RWPE1 (cell line): Measurements from ENCODE around the gene S100A10.
A peak's percentile ranks its signal among the peaks of the same experiment; 100 is the strongest.

Experiments used
- CTCF ChIA-PET: fragments of 350-600 bp; sonication (Branson Sonifier 250); formaldehyde crosslinking; extraction: SDS; loops from one replicate; lab custom pipeline; 2021; lab: Yijun Ruan, JAX
- POLR2A ChIA-PET: fragments of 400-600 bp; formaldehyde crosslinking; extraction: SDS; loops from one replicate; lab custom pipeline; 2020; ENCODE audit warnings: antibody characterized with exemption; ENCODE audit not compliant: low non-redundant PET; lab: Yijun Ruan, JAX
- DNase-seq: peaks from one replicate; pipeline ENCODE4 v3.0.0; 2012; ENCODE audit warnings: low spot score
- H3K27ac ChIP-seq: fragments of 450-650 bp; 2 replicates; pipeline ENCODE4 v1.5.1; 2017
- TF ChIP-seq, protein P1 (sequence below): fragments of 450-650 bp; conservative IDR thresholded peaks from 2 replicates; pipeline ENCODE4 v1.5.1; 2017; ENCODE audit warnings: low read depth, mild to moderate bottlenecking

The S100A10 gene

DNA sequence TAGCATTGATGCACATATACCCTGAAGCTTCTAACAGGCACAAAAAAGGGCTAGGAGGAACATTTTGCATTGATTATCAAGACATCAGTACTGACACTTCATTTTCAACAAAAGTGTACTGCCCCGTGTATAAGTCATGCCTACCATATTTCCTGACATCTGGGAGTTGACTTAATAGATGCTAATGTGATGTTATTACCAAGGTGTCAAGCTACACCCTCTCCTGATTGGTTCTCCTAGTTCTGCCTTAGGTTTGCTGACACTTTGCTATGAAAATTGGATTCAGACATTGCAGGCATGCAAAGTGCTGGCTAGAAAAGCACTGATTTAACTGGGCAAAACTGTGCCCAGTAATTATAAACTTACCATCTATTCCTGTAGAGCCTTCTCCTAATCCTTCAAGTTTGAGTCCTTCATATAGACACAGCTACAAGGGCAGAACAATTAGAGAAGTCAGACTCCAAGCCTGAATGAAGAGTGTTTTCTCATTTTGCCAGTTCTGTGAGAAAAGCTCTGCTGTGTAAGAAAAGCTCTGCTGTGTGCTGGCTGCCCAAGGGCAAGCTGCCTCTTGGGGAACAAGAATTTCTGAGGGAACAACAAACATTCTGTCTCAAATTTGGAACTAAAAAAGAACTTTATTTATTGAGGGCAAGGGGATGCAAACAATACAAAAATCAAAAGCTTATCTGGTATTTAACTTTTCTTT lies 11.2 kb downstream of the S100A10 start:
- TF ChIP-seq, protein P1, sequence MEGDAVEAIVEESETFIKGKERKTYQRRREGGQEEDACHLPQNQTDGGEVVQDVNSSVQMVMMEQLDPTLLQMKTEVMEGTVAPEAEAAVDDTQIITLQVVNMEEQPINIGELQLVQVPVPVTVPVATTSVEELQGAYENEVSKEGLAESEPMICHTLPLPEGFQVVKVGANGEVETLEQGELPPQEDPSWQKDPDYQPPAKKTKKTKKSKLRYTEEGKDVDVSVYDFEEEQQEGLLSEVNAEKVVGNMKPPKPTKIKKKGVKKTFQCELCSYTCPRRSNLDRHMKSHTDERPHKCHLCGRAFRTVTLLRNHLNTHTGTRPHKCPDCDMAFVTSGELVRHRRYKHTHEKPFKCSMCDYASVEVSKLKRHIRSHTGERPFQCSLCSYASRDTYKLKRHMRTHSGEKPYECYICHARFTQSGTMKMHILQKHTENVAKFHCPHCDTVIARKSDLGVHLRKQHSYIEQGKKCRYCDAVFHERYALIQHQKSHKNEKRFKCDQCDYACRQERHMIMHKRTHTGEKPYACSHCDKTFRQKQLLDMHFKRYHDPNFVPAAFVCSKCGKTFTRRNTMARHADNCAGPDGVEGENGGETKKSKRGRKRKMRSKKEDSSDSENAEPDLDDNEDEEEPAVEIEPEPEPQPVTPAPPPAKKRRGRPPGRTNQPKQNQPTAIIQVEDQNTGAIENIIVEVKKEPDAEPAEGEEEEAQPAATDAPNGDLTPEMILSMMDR = no peak
- POLR2A ChIA-PET = interaction anchor here (0.7 kb wide), 1 partner anchor 55 kb away, joined by 3 read pairs; the partner anchor contains the start of gene S100A11
- CTCF ChIA-PET = interaction anchor here (0.7 to 1.0 kb wide), 3 partner anchors 10 to 87 kb away, joined by 3 to 5 read pairs (median 4); no protein-coding TSS in a partner anchor
- no peak overlapping the region for H3K27ac ChIP-seq
- DNase-seq = no peak

DNA sequence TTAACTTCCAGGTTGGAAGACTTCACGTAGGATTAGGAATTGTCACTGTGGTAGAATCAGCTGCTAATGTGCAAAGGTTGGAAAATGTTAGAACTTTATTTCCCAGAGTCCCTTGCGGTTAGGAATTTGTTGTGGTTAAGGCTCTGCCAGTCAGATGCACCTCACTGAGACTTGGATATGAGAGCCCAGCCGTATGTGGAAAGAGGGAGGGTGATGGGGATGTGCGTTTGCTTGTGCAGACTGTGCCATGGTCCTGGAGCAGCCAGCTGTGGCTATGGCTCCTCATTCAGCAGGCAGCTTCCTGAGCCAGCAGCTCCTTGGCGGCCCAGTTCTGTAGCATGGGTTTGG lies 12.5 kb downstream of the S100A10 start:
- ChIA-PET CTCF (interaction anchor here (0.6 to 1.1 kb wide), 3 partner anchors 13 to 50 kb away, joined by 3 read pairs; no protein-coding TSS in a partner anchor), POLR2A (no interaction called here)
- H3K27ac ChIP-seq = peak overlapping the region; percentile 79
- no peak for DNase-seq
- TF ChIP-seq, protein P1 = no peak

DNA sequence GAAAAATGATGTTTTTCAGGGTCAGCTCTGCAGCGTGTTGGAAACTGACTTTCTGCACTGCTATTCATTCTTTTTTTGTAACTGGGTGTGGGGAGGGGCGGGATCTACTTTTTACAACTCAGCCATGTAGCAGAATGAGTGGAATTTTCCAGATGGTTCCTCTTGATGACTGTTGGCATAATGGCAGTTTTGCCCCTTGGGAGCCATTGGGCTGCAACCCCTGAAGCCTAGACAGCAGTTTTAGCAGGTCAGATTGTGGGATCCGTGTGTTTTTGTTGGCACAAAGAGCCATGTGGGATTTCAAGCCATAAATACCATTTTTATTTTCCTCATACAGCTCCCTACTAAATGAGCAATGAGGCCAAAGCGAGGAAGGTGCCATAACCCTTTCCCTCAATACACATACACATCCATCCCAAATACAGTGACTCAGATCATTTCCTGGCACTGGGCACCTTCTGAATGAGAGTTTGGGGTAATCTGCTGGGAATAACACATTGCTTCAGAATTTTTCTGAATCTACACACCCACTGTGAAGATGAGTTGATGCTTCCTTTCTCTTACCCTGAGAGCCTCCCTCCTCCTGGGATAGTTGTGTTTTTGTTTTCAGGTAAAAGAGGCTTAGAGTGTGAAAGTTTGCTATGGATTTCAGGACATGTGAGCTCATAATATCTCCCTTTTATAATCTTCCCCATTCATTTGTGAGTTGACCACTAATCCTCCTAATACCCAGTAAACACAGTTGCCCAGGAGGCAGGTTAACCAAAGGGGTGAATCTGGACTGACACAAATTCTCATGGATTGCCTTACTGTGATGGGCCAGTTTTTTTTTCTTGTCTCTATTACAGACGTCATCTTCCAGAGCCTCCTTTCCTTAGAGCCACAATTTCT lies 13.1 kb downstream of the S100A10 start:
- ChIA-PET POLR2A (no interaction called here), CTCF (interaction anchor here (0.5 to 1.1 kb wide), 4 partner anchors 12 to 646 kb away, joined by 3 to 5 read pairs (median 3); no protein-coding TSS in a partner anchor)
- H3K27ac ChIP-seq = peak overlapping the region; percentile 79
- DNase-seq = no peak
- TF ChIP-seq, protein P1 = no peak

DNA sequence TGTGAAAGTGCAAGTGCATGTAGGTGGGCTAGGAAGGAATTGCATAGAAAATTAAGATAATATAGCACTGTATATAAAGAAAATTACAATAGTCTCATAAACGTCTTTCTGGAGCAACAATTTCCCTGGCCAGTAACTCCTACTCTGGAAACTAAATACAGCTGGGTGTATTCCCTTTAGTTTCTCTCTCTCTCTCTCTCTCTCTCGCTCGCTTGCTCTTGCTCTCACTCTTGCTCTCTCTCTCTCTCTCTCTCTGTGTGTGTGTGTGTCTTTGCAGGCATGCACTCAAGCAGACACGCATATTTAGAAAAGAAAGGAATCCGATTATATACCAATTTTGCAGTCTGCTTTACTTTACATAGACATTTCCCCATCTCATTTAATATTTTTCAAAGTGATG lies 14.7 kb downstream of the S100A10 start:
- ChIA-PET POLR2A (no interaction called here), CTCF (no interaction called here)
- H3K27ac ChIP-seq = no peak overlapping the region
- DNase-seq = no peak
- TF ChIP-seq, protein P1 = no peak

DNA sequence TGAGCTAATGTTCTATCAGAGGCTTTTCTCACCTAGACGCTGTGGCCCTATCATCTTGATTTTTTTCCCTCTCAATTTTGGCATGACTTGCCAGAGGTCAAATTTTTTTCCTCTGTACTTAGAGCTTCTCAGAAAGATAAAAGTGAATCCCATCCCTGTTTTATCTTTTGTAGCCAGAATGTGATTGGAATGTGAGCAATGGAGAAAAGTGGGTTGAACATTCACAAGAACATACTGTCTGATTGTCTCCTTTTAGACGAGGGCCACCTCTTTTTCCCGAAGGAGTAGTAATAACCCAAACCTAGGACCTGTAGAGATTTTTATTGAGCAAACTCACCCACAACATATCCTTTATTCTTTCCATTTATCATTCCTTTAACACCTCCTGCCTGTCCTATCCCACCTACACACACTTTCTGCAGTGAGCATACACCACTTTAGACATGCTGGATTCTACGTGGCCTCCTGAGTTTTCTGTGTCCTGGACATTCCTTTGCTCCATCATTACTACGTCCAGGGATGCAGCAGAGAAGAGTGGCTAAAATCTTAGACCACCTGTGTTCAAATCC lies 15.9 kb downstream of the S100A10 start:
- no peak for DNase-seq
- ChIA-PET CTCF (interaction anchor here (0.5 to 2.2 kb wide), 4 partner anchors 14 to 595 kb away, joined by 3 to 5 read pairs (median 3); no protein-coding TSS in a partner anchor), POLR2A (no interaction called here)
- TF ChIP-seq, protein P1 = no peak
- H3K27ac ChIP-seq = peak overlapping the region; percentile 68

DNA sequence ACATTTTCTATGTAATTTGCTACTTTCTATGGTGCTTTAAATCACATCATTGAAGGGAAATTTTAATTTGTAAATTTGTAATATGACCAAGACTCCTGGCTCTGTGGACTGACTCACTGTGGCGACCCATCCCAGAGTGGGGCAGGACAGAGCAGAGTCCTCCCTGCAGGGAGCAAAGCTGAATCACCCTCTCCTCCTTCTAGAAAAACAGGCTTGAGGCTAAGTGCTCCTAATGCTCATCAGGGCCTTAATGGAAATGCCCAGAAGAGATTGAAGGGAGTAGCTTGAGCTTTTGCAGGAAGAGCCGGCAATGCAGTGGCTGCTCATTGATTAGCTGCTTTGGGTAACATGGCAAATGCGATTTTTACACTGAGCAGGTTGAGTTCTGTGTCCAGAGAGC lies 16.8 kb downstream of the S100A10 start:
- DNase-seq = no peak
- peak overlapping the region; percentile 68 for H3K27ac ChIP-seq

More for the DNA sequence above, 16.8 kb downstream of the S100A10 start:
- ChIA-PET CTCF (interaction anchor here (0.5 to 2.2 kb wide), 6 partner anchors 9 to 594 kb away, joined by 3 to 5 read pairs (median 4); no protein-coding TSS in a partner anchor), POLR2A (interaction anchor here (0.6 kb wide), 2 partner anchors 11 to 15 kb away, joined by 3 to 4 read pairs; no protein-coding TSS in a partner anchor)
- TF ChIP-seq, protein P1 = no peak
